GM12801 (cell line): ENCODE results near the gene PIGA.

Experiments used
- CTCF ChIP-seq: IDR thresholded peaks from one replicate; pipeline ENCODE4 v1.5.1; 2011; ENCODE audit warnings: control low read depth; ENCODE audit not compliant: insufficient read length; ENCODE audit errors: extremely low read depth

PIGA gene

GRCh38 chrX:15271757-15272156 is 63.6 kb downstream of the PIGA start:
- TF ChIP-seq CTCF = no peak

DNA sequence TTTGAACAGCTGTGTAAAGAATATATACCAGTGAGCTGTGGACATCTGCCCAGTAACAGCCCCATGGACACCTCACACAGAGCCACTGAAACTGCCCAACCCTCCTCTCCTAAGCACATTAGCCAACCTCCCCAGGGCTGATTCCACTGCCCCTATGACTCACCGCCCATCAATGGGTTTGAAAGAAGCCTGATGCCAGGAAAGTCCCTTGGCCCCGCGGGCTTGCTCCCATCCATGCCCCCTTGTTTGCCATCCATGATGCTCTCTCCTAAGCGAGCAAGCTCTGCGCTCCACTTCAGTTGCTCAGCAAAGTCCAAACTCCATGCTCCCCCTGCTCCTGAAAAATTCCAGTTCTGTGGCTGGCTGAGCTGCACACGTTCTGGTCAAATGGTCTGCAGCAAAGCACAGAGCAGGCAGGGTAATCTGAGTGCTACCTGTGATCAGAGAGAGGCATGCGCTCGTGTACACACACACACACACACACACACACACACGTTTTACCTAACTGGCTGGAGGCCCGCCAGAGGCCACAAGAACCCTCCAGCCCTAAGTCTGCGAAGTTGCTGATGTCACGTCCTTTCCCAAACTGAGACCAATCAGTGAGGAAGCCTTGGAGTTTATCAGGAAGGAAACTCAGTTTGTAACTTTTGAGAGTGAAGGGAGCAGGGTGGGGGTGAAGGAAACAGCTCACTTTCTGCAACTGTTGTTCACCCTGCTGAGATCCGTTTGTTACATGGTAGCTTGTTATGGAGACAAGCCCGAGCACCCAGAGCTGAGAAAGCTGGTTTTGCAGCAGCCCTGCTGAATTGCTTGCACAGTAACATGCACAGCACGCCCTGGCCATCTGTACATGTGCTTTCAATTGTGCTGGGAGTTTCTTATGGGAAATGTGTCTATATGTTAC is 65.5 kb downstream of the PIGA start, which contains the start of gene ASB9:
TSS of gene ASB9 (minus strand) at position 466 of the 904 bp plus-strand sequence. CDS start at position 257, 209 bp downstream.
- no peak for TF ChIP-seq CTCF
